Measurements from ENCODE around the gene PHAX.

GRCh38 chr5:126552614-126553013 is 48.1 kb upstream of the PHAX start:
- no peak for TF ChIP-seq FOXM1 (IDR thresholded peaks at IDR 0.05; ENCODE audit: borderline replicate concordance, low read depth)
- TF ChIP-seq RAD21 (IDR thresholded peaks at IDR 0.05; ENCODE audit: low read depth): no peak
- TF ChIP-seq REST (IDR thresholded peaks at IDR 0.05; ENCODE audit: low read depth): no peak
- TF ChIP-seq CREB1 (IDR thresholded peaks at IDR 0.05; ENCODE audit: low read depth): no peak
- TF ChIP-seq USF1 (IDR thresholded peaks at IDR 0.05): no peak
- no peak for TF ChIP-seq TAF1 (IDR thresholded peaks at IDR 0.05; ENCODE audit: low read depth)
- TF ChIP-seq YY1 (IDR thresholded peaks at IDR 0.05; ENCODE audit: low read depth): no peak

Data from Ishikawa (cell line).